K562 (cell line): ENCODE data around the gene SP6.

Experiments
- EZH2 ChIP-seq: IDR thresholded peaks from 2 replicates; pipeline ENCODE4 v1.6.1; 2012; ENCODE audit warnings: low read depth, mild to moderate bottlenecking, inconsistent platforms, low read length, borderline replicate concordance
- FIP1L1 ChIP-seq: fragments of 200-400 bp; formaldehyde crosslinking; IDR thresholded peaks from 2 replicates; pipeline ENCODE4 v1.6.1; 2018; ENCODE audit warnings: mild to moderate bottlenecking, low read depth, low read length; ENCODE audit not compliant: poor library complexity, severe bottlenecking
- MAZ ChIP-seq, 2 experiments: fragments of 450-650 bp in 1 of 2; sonication (generic) in 1 of 2; formaldehyde crosslinking; IDR thresholded peaks in 1 of 2; conservative IDR thresholded peaks in 1 of 2; 2 replicates each; pipeline versions ENCODE4 v1.4.0 to v1.5.0; 2020; ENCODE audit warnings: mild to moderate bottlenecking in 1 of 2, missing genetic modification reagents in 1 of 2
- NR2C2 ChIP-seq, 2 experiments: fragments of 200-800 bp in 1 of 2; sonication (Bioruptor generic) in 1 of 2; sonication (generic) in 1 of 2; formaldehyde crosslinking in 1 of 2; IDR thresholded peaks; 2 replicates each; pipeline versions ENCODE4 v1.6.1 to v1.8.0; 2016 to 2022; ENCODE audit warnings: mild to moderate bottlenecking in 1 of 2, missing compliant biosample characterization in 1 of 2, missing genetic modification characterization in 1 of 2, missing genetic modification reagents in 1 of 2
- RBFOX2 ChIP-seq: fragments of 200-400 bp; formaldehyde crosslinking; IDR thresholded peaks from 2 replicates; pipeline ENCODE4 v1.6.1; 2017; ENCODE audit warnings: low read depth, mild to moderate bottlenecking, low read length, moderate library complexity
- ZNF165 ChIP-seq: fragments of 250-450 bp; sonication (Bioruptor Pico); IDR thresholded peaks from 2 replicates; pipeline ENCODE4 v1.4.0; 2020; ENCODE audit warnings: borderline replicate concordance
- ZNF274 ChIP-seq: IDR thresholded peaks from 2 replicates; pipeline ENCODE4 v1.6.1; 2011; ENCODE audit warnings: low read depth, mild to moderate bottlenecking, low read length, moderate library complexity, borderline replicate concordance
- ZNF354B ChIP-seq: fragments of 250-450 bp; sonication (Bioruptor Pico); IDR thresholded peaks from 2 replicates; pipeline ENCODE4 v1.4.0; 2020
- ZNF655 ChIP-seq: fragments of 250-450 bp; sonication (Bioruptor Pico); IDR thresholded peaks from 2 replicates; pipeline ENCODE4 v1.5.0; 2021
- TF ChIP-seq, protein P1 (sequence below), 3 experiments: IDR thresholded peaks in 2 of 3; conservative IDR thresholded peaks in 1 of 3; 2 replicates each; pipeline ENCODE4 v1.5.1; 2011 to 2012; ENCODE audit warnings: low read length in 3 of 3, mild to moderate bottlenecking in 3 of 3, control low read depth in 2 of 3, improper control_type of control experiment in 1 of 3, inconsistent platforms in 1 of 3, low read depth in 1 of 3, mixed read lengths in 1 of 3, moderate library complexity in 1 of 3; ENCODE audit not compliant: insufficient read depth in 2 of 3
- TF ChIP-seq, protein P2 (sequence below): sonication (generic); formaldehyde crosslinking; IDR thresholded peaks from 2 replicates; pipeline ENCODE4 v1.8.1; 2022; ENCODE audit warnings: missing genetic modification reagents
- TF ChIP-seq, protein P3 (sequence below), 2 experiments: fragments of 450-650 bp in 1 of 2; sonication (generic) in 1 of 2; formaldehyde crosslinking; conservative IDR thresholded peaks; 2 replicates each; pipeline versions ENCODE4 v1.4.0 to v1.8.1; 2020 to 2022; ENCODE audit warnings: mild to moderate bottlenecking in 1 of 2, missing genetic modification reagents in 1 of 2

DNA sequence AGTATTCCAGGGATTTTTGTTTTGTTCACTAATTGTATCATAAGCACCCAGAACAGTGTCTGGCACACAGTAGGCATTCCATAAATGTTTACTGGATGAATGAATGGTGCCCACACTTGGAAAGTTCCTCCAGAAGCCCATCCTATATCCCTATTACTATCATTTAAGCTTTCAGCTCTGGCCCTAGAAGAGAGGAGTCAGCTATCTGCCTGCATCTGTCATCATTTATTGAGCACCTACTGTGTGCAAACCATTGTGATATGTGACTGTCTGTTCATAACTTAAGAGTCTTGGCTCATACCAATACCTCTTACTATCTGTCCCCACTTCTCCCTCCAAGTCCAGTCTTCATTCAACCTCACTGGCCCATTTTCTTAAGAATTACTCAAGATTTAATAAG, 20.1 kb upstream of the SP6 start:
- TF ChIP-seq RBFOX2 (no peak), NR2C2 (CRISPR knock-in tag; IDR thresholded peaks at IDR 0.05) (no peak), NR2C2 (tag; IDR thresholded peaks at IDR 0.05) (no peak), FIP1L1 (no peak), EZH2 (no peak), ZNF655 (CRISPR knock-in tag) (no peak), ZNF274 (no peak), ZNF165 (CRISPR knock-in tag) (no peak), ZNF354B (CRISPR knock-in tag) (no peak), MAZ (CRISPR knock-in tag; conservative IDR thresholded peaks at IDR 0.05 in 1 of 2, IDR thresholded peaks at IDR 0.05 in 1 of 2) (no peak)
- TF ChIP-seq, protein P1, sequence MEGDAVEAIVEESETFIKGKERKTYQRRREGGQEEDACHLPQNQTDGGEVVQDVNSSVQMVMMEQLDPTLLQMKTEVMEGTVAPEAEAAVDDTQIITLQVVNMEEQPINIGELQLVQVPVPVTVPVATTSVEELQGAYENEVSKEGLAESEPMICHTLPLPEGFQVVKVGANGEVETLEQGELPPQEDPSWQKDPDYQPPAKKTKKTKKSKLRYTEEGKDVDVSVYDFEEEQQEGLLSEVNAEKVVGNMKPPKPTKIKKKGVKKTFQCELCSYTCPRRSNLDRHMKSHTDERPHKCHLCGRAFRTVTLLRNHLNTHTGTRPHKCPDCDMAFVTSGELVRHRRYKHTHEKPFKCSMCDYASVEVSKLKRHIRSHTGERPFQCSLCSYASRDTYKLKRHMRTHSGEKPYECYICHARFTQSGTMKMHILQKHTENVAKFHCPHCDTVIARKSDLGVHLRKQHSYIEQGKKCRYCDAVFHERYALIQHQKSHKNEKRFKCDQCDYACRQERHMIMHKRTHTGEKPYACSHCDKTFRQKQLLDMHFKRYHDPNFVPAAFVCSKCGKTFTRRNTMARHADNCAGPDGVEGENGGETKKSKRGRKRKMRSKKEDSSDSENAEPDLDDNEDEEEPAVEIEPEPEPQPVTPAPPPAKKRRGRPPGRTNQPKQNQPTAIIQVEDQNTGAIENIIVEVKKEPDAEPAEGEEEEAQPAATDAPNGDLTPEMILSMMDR (IDR thresholded peaks at IDR 0.05 in 2 of 3, conservative IDR thresholded peaks at IDR 0.05 in 1 of 3; ENCODE audit: insufficient read depth in 2 of 3, low read depth in 1 of 3, low read length in 3 of 3): no peak
- TF ChIP-seq, protein P2, sequence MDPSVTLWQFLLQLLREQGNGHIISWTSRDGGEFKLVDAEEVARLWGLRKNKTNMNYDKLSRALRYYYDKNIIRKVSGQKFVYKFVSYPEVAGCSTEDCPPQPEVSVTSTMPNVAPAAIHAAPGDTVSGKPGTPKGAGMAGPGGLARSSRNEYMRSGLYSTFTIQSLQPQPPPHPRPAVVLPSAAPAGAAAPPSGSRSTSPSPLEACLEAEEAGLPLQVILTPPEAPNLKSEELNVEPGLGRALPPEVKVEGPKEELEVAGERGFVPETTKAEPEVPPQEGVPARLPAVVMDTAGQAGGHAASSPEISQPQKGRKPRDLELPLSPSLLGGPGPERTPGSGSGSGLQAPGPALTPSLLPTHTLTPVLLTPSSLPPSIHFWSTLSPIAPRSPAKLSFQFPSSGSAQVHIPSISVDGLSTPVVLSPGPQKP (CRISPR knock-in tag): no peak
- TF ChIP-seq, protein P3, sequence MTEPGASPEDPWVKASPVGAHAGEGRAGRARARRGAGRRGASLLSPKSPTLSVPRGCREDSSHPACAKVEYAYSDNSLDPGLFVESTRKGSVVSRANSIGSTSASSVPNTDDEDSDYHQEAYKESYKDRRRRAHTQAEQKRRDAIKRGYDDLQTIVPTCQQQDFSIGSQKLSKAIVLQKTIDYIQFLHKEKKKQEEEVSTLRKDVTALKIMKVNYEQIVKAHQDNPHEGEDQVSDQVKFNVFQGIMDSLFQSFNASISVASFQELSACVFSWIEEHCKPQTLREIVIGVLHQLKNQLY (CRISPR knock-in tag; conservative IDR thresholded peaks at IDR 0.05): no peak
